Umbilical cord (tissue), 2 donors: ENCODE data around the gene PRDM16. TPM values are rescaled to one million over a fixed set of nuclear protein-coding genes. Genes with fewer than 3 reads are reported as not detected.

Experiments
- DNase-seq: peaks from one replicate; pipeline ENCODE4 v3.0.0-alpha.2; 2015; ENCODE audit warnings: low spot score
- total RNA-seq: library from RNA; depleted of rRNA; stranded (reverse); fragments of >200 nt; gene quantifications from one replicate; pipeline ENCODE4 v1.2.3, GENCODE V29; 2014; ENCODE audit warnings: low replicate concordance; ENCODE audit not compliant: insufficient read depth

The PRDM16 gene
- total RNA-seq, 1 donor from 2014 or later, result 6.3 TPM

DNA sequence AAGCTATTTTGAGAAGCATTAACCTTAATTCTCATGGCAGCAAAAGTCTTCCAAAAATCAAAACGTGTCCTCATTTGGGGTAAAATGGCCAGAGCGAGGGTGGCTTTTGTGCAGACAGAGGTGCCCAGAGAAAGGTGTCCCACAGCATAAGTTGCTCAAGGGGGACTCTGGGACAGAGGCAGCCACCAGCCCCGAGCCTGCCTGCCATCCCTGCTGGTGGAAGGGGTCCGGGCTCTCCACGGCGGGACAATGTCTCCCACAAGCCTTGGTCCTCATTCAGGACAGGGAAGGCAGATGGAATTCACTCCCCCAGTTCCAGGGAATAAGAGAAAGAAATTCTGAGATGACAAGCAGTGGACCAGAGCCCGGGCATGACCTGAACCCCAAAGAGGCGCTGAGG lies 372.9 kb downstream of the PRDM16 start:
- DNase-seq, result no peak

- no peak for DNase-seq
Observed at GRCh38 chr1:3442331-3442730, 373.3 kb downstream of the PRDM16 start.

GRCh38 chr1:3442901-3443300 lies 373.9 kb downstream of the PRDM16 start:
- no peak for DNase-seq

- DNase-seq, result no peak
Observed at GRCh38 chr1:3443807-3444206, 374.8 kb downstream of the PRDM16 start.

DNA sequence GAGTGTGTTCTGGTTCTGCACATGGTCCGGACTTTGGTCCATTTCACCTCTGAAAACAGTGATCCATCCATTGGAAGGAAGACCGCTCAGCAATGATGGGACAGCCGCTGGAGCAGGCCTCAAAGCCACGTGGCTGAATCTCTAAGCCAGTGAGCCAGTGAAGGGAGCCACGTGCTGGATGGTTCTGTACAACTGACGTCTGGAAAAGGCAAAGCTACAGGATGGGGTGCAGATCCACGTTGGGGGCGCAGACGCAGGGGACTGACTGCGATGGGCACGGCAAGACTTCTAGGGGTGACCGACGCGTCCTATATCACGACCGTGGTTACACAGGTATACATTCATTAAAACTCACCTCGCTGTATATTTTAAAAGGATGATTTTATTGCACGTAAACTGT lies 375.3 kb downstream of the PRDM16 start:
- DNase-seq, result no peak

GRCh38 chr1:3444736-3445135 lies 375.7 kb downstream of the PRDM16 start:
- no peak for DNase-seq

DNA sequence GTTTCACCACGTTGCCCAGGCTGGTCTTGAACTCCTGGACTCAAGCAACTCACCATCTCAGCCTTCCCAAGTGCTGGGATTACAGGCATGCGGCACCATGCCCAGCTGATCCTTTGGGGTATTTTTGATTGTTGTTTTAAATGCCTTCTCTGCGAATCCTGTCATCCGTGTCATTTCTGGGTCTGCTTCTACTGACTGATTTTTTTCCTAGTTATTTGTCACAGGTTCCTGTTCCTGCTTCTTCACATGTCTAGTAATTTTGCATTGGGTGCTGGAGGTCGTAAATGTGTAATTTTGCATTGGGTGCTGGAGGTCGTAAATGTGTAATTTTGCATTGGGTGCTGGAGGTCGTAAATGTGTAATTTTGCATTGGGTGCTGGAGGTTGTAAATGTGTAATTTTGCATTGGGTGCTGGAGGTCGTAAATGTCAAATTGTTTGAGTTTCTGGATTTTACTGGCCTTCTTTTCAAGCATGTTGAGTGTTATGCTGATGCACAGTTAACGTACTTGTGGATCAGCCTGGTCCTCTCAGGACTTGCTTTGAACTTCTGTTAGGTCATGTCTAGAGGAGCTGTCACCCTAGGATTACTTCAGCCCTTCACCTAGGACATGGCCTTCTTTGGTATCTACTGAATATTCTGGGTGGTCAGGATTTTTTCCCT lies 381.3 kb downstream of the PRDM16 start:
- DNase-seq, result no peak

GRCh38 chr1:3450983-3451382 lies 382.0 kb downstream of the PRDM16 start:
- DNase-seq, result no peak

DNA sequence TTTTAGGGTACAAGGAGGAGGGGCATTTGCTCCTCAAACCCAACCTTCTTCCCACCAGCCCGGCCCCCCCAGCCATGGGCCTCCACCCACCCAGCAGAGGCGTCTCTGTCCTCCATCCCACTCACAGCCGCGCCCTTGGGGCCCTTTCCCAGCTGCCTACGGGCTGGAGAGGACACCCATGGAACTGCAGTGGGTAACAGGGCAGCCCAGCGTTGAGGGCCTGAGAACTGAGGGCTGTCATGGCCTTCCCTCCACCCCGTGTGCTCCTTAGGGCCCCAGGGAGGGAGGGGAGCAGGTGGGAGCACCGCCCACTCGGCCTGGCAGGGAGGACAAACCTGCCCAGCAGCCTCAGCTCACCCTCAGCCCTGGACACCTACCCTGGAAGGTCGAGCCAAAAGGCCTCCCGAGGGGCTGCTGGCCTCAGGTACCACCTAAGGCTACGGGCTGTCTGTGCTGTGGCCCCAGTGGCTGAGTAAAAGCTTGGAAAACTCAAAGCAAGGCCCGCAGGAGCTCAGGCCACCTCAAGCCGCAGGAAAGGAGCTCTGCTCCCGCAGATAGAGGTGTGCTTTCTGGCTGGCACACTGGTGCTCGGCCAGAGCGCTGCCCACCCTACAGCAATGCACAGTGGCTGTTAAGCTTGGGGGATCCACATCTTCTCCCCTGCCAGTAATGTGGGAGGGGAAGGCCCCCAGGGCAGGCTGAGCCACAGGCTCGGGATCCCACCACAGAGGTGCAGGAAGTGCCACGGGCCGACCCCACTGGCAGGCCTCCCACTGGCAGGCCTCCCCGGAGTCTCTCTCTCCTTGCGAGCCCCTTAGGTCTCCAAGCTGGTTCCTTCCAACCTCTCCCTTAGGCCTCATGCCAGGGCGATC lies 383.2 kb downstream of the PRDM16 start:
- DNase-seq, result no peak

GRCh38 chr1:3452866-3453175 lies 383.8 kb downstream of the PRDM16 start:
- DNase-seq, result no peak

- peak; percentile 53 for DNase-seq
Observed at GRCh38 chr1:3453203-3453761, 384.3 kb downstream of the PRDM16 start.

DNA sequence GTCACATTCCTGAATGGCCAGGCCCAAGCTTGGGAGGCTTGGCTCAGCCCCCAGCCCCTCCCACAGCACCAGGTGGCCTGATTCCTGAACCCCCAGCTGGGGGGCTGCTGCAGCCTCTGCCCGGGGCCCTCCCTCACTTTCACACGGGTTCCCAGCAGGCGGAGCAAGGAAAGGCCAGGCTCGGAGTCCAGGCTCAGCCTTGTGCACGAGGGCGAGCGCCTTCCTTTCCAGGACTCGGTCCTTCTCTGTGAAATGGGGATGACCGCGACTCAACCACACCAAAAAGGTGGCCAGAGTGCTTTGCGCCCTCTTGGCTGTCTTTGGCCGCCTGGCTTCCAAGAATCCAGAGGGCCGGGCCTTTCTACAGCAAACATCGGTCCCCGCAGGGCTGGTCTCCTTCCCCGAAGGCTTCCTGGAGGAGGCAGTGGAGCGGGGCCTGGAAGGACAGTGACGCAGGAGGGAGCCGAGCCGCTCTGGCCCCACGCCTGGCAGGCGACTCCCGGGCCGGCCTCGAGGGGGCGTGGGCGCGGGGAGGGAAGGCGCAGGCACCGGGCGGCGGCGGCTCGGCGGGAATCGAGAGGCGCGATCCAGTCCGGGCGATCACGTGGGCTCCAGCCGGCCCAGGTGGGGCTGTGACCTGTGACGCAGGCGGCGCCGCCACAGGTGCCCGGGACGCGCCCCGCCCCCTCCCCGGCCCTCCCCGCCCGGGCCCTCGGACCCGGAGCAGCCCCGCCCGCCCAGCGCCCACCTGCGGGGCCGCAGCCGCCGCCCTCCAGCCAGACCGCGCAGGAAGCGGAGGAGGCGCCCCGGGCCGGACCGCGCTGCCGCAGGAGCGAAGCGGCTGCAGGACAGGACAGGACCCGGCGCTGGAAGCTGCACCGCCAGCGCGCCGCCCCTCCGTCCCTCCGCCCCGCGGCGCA lies 385.1 kb downstream of the PRDM16 start, which contains the start of gene ARHGEF16:
ARHGEF16 (plus strand) TSS at position 775 of the 920 bp plus-strand sequence. CDS start 8,420 bp downstream, outside the sequence.
- DNase-seq, result peak; percentile 26

GRCh38 chr1:3454811-3455618 lies 386.0 kb downstream of the PRDM16 start:
- DNase-seq, result no peak

DNA sequence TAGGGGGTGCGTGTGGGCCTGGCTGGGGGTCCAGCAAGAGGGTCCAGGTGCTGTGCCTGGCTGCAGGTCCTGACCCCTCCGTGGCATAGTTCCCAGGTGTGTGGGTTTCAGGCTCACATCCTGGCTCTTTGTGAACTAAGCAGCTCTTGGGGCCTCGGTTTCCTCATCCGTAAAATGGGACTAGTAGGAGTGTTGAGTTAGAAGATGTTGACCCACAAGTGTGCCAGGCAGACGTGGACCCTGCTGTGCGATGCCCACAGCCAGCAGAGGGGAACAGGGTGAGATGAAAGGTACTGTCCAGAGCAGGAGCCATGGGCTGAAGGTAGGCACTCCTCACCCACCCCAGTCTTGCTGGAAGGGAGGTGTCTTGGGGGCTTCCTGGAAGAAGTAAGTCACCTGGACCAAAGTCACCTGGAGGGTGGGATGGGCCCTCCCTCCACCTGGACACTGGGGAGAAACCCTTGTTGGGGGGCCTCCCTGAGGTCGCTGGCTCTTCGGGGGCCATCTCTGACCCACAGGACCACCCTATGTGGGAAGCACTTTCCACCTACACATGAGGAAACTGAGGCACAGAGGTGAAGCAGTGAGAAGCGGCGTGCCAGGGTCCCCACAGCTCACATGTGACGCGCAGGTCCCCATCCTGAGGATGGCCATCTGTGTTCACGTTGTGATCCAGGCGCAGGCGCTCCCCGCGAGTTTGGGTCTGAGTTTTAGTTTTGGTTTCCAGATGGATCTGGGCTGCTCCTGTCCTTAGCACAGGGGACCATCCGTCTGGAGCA lies 386.9 kb downstream of the PRDM16 start:
- no peak for DNase-seq

DNA sequence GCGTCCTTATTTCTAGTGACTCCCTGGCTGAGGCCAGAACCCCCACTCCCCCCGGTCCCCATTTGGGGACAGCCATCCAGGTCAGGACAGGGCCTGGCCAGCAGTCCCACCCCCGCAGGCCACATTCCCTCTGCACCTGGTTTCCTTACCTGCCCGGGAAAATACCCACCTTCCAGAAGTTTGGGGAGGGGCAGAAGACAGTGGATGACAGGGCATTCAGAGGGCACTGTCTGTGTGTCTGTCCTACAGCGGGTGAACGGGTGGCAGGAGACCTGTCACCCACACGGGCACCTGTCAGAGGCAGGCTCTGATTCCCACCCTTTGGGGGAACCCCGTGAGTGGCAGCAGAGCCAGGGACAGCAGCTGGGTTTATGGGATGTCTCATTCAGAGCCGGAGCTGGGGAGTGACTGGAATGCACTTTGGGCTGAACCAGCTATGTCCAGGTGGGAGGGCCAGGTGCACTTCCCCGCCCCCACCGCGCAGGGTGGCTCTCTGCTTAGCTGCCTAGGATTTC lies 387.5 kb downstream of the PRDM16 start:
- no peak for DNase-seq

DNA sequence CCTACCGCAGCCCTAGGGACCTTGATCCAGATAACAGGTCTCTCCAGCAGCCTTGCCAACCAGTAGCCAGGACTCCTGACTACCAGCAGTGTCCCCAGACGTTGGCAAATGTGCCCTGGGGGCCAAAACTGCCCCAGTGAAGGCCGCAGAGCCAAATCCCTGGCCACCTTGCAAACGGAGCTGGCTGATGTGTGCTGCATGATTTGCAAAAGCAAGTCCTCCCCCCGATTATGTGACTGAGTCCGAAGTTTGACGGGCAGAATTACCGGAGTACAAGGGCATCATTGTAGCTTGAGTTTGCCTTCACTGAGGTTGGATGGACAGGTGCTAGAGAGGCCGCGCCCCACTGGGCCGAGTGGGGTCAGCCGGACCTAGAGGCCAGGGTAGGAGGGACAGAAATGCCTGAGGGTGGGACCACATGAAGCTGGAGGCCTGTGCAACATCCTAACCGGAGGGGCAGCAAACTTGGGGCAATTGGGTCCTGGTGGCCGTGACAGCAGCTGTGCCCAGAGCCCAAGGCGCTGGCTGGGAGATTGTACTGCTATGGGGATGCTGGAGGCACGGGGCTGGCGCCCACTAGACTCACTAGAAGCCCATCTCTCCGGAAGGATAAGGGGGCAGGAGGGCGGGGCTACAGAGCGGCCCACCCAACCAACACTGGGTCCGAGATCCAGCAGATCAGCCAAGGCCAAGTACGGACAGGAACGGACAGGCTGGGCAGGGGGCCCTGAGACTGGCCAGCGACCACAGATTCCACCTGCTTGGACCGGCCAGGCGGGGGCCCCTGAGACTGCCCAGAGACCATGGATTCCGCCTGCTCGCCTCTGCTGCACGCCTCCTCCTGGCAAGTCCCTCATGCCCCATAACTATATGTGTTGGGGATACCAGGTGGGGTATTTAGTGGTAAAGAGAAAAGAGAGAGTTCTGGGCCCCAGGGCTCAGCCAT lies 388.2 kb downstream of the PRDM16 start:
- no peak for DNase-seq

GRCh38 chr1:3457910-3458883 lies 389.2 kb downstream of the PRDM16 start:
- DNase-seq, result no peak
